Mesodermal cell (in vitro differentiated cells): ENCODE results near the gene PCGF3.
A peak's percentile ranks its signal among the peaks of the same experiment; 100 is the strongest.
"Not testable (repeated sequence)": the region's sequence is repeated elsewhere in the genome, so short reads cannot be mapped to it uniquely, and the experiment has no call there.

ENCODE experiments used
- H3K27ac ChIP-seq: 2 replicates; pipeline ENCODE4 v1.7.0; 2013; ENCODE audit warnings: mild to moderate bottlenecking, low read depth, low read length, moderate library complexity; ENCODE audit not compliant: severe bottlenecking
- H3K36me3 ChIP-seq: 2 replicates; pipeline ENCODE4 v1.7.1; 2013; ENCODE audit warnings: mild to moderate bottlenecking, low read length, moderate library complexity; ENCODE audit not compliant: control insufficient read depth, insufficient read depth
- H3K4me1 ChIP-seq: one replicate; pipeline ENCODE4 v1.7.1; 2013; ENCODE audit warnings: mild to moderate bottlenecking, low read length; ENCODE audit not compliant: insufficient read depth, control insufficient read depth, poor library complexity, severe bottlenecking
- H3K4me3 ChIP-seq: 2 replicates; pipeline ENCODE4 v1.7.0; 2013; ENCODE audit warnings: low read length, control low read depth, mild to moderate bottlenecking; ENCODE audit not compliant: insufficient read depth, poor library complexity, severe bottlenecking; ENCODE audit errors: extremely low read depth
- H3K9me3 ChIP-seq: 2 replicates; pipeline ENCODE4 v1.7.1; 2013; ENCODE audit warnings: mild to moderate bottlenecking, low read length, moderate library complexity; ENCODE audit not compliant: control insufficient read depth
- WGBS, 2 experiments: methylation state at CpG; one replicate each; pipeline ENCODE4 v1.1.5; 2013; ENCODE audit warnings: missing lambda C conversion rate in 2 of 2; ENCODE audit not compliant: insufficient coverage in 2 of 2; 5-methylcytosine and 5-hydroxymethylcytosine counted together

Gene PCGF3

DNA sequence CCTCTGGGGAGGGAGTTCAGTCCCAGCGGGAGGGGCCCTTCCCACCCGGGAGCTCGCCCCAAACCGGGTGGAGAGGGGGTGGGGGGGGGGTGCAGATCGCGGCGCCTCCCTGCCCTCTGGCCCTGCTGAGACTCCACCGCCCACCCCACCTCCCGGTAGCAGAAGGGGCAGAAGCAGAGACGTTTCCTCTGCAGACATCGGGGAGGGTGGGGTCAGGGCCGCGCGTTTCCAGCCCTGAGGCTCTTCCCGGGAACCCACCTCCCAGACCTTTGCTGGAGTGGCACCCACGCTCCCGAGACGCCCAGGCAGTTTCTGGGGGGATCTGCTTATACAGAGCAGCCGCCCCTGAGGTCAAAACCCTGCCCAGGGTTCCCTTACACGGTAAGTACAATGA, 90.1 kb downstream of the PCGF3 start:
- H3K4me1 ChIP-seq, result peaks cover 11% of the 10 kb centered on the region
- H3K36me3 ChIP-seq, result no peaks in the 10 kb centered on the region
- WGBS, 2 experiments, result 27 to 55% methylated on average over 8 to 13 of the region's 20 CpGs
- H3K4me3 ChIP-seq, result peak overlapping the region; percentile 2
- no peak overlapping the region for H3K27ac ChIP-seq
- H3K9me3 ChIP-seq, result no peaks in the 10 kb centered on the region

DNA sequence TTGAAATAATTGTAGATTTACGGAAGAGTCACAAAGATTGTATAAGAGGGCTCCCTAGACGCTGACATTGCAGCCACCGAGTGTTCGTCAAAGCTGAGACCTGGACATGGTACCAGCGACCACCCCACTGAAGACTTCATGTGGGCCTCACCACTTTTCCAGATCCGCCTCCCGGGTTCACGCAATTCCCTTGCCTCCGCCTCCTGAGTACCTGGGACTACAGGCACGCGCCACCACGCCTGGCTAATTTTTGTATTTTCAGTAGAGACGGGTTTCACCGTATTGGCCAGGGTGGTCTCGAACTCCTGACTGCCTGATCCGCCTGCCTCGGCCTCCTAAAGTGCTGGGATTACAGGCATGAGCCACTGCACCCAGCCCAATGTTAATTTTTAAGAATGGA, 90.6 kb downstream of the PCGF3 start:
- Histone ChIP-seq H3K9me3 (no peaks in the 10 kb centered on the region), H3K4me3 (no peak overlapping the region), H3K4me1 (peaks cover 11% of the 10 kb centered on the region), H3K36me3 (no peaks in the 10 kb centered on the region), H3K27ac (no peak overlapping the region)
- whole genome bisulfite sequencing, 2 experiments, result 89% methylated on average over 16 of the region's 17 CpGs

DNA sequence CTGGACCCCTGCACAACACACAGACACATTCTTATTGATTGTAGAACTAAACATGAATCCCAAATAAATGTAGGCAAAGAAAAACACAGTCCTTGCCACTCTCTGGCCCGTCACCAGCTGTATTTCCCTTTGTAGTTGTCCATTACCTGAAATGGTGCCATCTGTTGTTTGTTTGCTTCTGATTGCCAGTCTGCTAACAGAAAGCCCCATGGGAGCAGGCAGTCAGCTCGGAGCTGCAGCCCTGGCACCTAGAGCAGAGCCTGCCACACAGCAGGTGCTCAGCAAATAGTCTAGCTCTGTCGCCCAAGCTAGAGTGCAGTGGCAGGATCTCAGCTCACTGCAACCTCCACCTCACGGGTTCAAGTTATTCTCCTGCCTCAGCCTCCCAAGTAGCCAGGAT, 91.4 kb downstream of the PCGF3 start:
- Histone ChIP-seq H3K36me3 (no peaks in the 10 kb centered on the region), H3K9me3 (no peaks in the 10 kb centered on the region), H3K27ac (no peak overlapping the region), H3K4me3 (no peak overlapping the region), H3K4me1 (peaks cover 11% of the 10 kb centered on the region)
- WGBS, 2 experiments, result 86 to 87% methylated on average over 4 of the region's 4 CpGs

DNA sequence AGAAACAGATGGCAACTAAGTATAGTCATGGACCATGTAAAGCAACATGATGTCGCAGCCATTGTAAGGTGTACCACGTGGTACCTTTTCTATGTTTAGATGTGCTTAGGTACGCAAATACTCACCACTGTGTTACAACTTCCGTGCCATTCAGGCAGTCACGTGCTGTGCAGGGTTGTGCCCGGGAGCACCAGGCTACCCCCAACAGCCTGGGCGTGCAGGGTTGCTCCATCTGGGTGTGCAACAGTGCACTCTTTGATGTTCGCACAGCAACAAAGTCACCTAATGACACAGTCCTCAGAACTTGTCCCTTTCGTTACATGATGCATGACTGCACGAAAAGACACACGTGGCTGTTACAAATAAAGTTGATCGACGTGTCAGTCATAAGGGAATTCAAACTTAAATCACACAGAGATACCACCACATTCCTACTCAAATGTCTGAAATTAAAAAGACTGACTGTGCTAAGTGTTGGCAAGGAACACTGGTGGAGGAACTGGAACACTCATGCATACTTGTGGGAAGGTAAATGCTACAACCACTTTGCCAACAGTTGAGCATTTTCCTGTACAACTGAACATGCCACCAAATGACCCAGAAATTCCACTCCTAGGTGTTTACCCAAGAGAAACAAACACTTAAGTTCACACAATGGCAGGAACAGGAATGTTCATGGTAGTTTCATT, 95.9 kb downstream of the PCGF3 start:
- H3K9me3 ChIP-seq, result no peaks in the 10 kb centered on the region
- WGBS, 2 experiments, result 87% methylated on average over 10 to 11 of the region's 13 CpGs
- H3K4me3 ChIP-seq, result no peak overlapping the region
- no peaks in the 10 kb centered on the region for H3K36me3 ChIP-seq
- H3K27ac ChIP-seq, result no peak overlapping the region
- peaks cover 4% of the 10 kb centered on the region for H3K4me1 ChIP-seq

DNA sequence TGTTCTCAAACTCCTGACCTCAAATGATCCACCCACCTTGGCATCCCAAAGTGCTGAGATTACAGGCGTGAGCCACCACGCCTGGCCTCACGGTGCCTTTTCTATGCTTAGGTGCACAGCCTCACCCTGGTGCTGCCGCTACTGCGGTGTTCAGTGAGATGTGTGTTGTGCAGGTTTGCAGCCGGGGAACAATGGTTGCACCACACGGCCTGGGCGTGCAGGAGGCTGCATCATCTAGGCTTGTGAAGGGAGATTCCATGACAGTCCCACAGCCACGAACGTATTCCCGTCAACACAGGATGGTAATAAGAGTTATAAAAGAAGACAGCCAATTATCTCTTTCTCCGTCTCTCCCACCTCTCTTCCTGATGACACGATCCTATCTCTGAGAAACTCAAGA, 98.3 kb downstream of the PCGF3 start:
- WGBS, 2 experiments, result 89 to 95% methylated on average over 10 to 13 of the region's 13 CpGs
- Histone ChIP-seq H3K9me3 (no peaks in the 10 kb centered on the region), H3K36me3 (no peaks in the 10 kb centered on the region), H3K4me1 (peaks cover 4% of the 10 kb centered on the region), H3K4me3 (no peak overlapping the region), H3K27ac (no peak overlapping the region)

DNA sequence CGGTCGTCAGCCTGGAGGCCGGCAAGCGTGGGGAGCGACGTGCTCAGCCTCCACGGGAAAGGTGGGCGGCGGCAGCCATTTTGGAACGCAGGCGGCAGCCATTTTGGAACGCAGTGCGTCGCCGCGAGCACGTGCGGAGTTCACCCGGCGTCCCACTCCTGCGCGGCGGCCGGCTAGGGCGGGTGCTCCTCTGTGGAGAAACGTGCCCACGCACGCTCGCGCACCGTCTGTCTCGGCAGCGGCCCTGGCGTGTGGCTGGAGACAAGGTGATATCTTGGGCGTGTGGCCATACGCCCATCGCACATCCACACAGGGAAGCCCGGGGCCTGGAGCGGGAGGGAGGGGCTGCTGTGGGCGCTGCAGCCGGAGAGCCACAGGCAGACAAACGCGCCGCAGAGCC, 99.2 kb downstream of the PCGF3 start:
- H3K4me3 ChIP-seq, result no peak overlapping the region
- no peaks in the 10 kb centered on the region for H3K4me1 ChIP-seq
- H3K27ac ChIP-seq, result no peak overlapping the region
- WGBS, 2 experiments, result 94 to 95% methylated on average over 40 to 41 of the region's 44 CpGs
- no peaks in the 10 kb centered on the region for H3K36me3 ChIP-seq
- no peaks in the 10 kb centered on the region for H3K9me3 ChIP-seq

DNA sequence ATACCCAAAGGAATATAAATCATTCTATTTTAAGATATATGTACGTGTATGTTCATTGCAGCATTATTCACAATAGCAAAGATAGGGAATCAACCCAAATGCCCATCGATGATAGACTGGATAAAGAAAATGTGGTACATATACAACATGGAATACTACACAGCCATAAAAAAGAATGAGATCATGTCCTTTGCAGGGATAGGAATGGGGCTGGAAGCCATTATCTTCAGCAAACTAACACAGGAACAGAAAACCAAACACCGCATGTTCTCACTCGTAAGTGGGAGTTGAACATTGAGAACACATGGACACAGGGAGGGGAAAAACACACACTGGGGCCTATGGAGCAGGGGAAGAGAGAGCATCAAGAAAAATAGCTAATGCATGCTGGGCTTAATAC, 101.3 kb downstream of the PCGF3 start:
- not testable (repeated sequence) for H3K4me3 ChIP-seq, H3K9me3 ChIP-seq, H3K4me1 ChIP-seq, H3K36me3 ChIP-seq, H3K27ac ChIP-seq
- 100% methylated on average over 2 of the region's 4 CpGs; no CpG with 5 or more reads in 1 of the 2 experiments for WGBS, 2 experiments

DNA sequence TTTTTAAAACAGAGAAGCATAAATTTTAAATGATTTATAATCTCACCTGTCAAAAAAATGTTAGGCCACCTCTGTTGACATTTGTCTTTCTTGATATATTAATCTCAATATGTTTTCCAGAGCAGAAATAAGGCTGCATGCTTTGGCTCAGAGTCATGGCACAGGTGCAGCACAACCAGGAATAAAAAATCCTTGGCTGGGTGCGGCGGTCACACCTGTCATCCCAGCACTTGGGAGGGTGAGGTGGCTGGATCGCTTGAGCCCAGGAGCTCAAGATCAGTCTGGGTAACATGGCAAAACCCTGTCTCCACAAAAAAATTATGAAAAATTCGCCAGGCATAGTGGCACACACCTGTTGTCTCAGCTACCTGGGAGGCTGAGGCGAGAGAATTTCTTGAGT, 102.2 kb downstream of the PCGF3 start:
- Histone ChIP-seq H3K36me3 (no peaks in the 10 kb centered on the region), H3K9me3 (no peaks in the 10 kb centered on the region), H3K4me3 (no peak overlapping the region), H3K4me1 (no peaks in the 10 kb centered on the region), H3K27ac (no peak overlapping the region)
- WGBS, 2 experiments, result 92 to 96% methylated on average over 3 of the region's 5 CpGs

DNA sequence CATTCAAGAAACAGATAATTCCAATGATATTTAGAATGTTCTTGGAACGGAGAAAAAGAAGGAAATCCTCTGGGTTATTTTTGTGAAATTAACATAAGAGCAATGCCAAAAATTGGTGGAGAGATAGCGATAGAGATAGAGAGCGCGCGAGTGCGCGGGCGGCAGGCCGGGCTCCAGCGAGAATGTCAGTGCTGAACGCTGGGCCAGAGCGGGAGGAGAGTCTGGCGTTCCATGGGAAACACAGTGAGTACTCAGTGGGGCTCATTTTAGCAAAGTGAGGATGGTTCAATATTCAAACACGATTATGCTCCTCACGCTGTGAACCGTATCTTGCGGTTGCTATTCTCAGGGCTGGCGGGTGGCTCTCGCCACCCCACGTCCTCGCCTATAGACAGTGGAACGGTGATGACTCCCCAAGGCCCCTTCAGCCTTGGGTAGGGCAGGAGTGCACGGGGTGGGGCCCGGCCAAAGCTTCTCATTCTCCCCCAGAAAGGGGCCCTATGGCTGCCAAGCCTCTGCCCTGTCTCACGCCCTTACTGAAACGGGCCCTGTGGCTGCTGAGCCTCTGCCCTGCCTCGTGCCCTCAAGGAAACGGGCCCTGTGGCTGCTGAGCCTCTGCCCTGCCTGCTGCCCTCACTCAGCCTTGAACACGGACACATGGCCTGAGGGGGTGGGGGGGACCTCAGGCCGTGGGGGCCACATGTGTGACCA, 103.4 kb downstream of the PCGF3 start:
- no peaks in the 10 kb centered on the region for H3K9me3 ChIP-seq
- no peaks in the 10 kb centered on the region for H3K36me3 ChIP-seq
- H3K27ac ChIP-seq, result no peak overlapping the region
- 93% methylated on average over 29 of the region's 30 CpGs for WGBS, 2 experiments
- H3K4me1 ChIP-seq, result no peaks in the 10 kb centered on the region
- H3K4me3 ChIP-seq, result no peak overlapping the region

DNA sequence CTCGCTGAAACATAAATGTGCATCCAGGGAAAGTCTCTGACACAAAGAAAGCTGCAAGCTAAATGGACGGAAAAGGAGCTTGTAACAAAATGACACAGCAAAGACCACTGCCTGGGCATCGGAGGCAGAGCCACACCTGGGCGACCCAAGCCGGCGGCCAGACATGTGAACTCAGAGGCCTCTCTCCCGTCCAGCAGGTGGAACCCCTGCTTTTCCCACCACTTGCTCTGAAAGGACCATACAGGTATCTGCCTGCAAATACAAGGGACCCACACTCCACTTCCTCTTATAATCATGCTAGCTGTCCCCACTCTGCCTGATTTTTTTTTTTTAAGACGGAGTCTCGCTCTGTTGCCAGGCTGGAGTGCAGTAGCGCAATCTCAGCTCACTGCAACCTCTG, 108.3 kb downstream of the PCGF3 start:
- no peaks in the 10 kb centered on the region for H3K36me3 ChIP-seq
- no peak overlapping the region for H3K4me3 ChIP-seq
- no peak overlapping the region for H3K27ac ChIP-seq
- no peaks in the 10 kb centered on the region for H3K9me3 ChIP-seq
- WGBS, 2 experiments, result 53 to 62% methylated on average over 9 to 10 of the region's 10 CpGs
- H3K4me1 ChIP-seq, result no peaks in the 10 kb centered on the region

DNA sequence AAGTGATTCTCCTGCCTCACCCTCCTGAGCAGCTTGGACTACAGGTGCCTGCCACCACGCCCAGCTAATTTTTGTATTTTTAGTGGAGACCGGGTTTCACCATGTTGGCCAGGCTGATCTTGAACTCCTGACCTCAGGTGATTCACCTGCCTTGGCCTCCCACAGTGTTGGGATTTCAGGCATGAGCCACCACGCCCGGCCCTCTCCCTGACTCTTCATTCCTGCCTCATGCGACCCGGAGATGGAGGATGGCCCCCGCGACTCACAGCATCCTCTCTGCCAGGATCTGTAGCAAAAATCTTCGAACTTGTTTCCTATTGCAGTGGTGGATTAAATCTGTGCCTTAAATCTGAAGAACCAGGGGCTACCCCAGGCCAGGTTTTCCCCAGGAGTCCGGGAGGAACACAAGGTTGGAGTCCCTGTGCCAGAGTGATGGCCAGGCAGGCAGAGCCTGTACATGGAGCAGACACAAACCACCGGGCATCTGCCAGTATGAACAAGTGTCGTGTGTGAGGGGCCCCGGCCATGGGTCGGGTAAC, 108.7 kb downstream of the PCGF3 start:
- no peaks in the 10 kb centered on the region for H3K36me3 ChIP-seq
- WGBS, 2 experiments, result 70 to 74% methylated on average over 13 to 14 of the region's 14 CpGs
- H3K27ac ChIP-seq, result no peak overlapping the region
- H3K4me3 ChIP-seq, result no peak overlapping the region
- no peaks in the 10 kb centered on the region for H3K9me3 ChIP-seq
- H3K4me1 ChIP-seq, result no peaks in the 10 kb centered on the region
